GM10266 (cell line): ENCODE measurements around the gene TTYH3.

Source experiments
- DNase-seq: peaks from one replicate; pipeline ENCODE4 v3.0.0; 2012; ENCODE audit errors: extremely low spot score
- TF ChIP-seq, protein P1 (sequence below): IDR thresholded peaks from 2 replicates; pipeline ENCODE4 v1.5.1; 2012; ENCODE audit warnings: mild to moderate bottlenecking, low read depth; ENCODE audit not compliant: control insufficient read depth, insufficient read depth; ENCODE audit errors: missing control alignments

Gene TTYH3, protein sequence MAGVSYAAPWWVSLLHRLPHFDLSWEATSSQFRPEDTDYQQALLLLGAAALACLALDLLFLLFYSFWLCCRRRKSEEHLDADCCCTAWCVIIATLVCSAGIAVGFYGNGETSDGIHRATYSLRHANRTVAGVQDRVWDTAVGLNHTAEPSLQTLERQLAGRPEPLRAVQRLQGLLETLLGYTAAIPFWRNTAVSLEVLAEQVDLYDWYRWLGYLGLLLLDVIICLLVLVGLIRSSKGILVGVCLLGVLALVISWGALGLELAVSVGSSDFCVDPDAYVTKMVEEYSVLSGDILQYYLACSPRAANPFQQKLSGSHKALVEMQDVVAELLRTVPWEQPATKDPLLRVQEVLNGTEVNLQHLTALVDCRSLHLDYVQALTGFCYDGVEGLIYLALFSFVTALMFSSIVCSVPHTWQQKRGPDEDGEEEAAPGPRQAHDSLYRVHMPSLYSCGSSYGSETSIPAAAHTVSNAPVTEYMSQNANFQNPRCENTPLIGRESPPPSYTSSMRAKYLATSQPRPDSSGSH

GRCh38 chr7:2631946-2632732 lies at the start of gene TTYH3:
Gene TTYH3 (plus strand): TSS chr7:2631986. CDS start chr7:2632156, 170 bp downstream.
- DNase-seq, result no peak
- TF ChIP-seq, protein P1, sequence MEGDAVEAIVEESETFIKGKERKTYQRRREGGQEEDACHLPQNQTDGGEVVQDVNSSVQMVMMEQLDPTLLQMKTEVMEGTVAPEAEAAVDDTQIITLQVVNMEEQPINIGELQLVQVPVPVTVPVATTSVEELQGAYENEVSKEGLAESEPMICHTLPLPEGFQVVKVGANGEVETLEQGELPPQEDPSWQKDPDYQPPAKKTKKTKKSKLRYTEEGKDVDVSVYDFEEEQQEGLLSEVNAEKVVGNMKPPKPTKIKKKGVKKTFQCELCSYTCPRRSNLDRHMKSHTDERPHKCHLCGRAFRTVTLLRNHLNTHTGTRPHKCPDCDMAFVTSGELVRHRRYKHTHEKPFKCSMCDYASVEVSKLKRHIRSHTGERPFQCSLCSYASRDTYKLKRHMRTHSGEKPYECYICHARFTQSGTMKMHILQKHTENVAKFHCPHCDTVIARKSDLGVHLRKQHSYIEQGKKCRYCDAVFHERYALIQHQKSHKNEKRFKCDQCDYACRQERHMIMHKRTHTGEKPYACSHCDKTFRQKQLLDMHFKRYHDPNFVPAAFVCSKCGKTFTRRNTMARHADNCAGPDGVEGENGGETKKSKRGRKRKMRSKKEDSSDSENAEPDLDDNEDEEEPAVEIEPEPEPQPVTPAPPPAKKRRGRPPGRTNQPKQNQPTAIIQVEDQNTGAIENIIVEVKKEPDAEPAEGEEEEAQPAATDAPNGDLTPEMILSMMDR, result no peak

DNA sequence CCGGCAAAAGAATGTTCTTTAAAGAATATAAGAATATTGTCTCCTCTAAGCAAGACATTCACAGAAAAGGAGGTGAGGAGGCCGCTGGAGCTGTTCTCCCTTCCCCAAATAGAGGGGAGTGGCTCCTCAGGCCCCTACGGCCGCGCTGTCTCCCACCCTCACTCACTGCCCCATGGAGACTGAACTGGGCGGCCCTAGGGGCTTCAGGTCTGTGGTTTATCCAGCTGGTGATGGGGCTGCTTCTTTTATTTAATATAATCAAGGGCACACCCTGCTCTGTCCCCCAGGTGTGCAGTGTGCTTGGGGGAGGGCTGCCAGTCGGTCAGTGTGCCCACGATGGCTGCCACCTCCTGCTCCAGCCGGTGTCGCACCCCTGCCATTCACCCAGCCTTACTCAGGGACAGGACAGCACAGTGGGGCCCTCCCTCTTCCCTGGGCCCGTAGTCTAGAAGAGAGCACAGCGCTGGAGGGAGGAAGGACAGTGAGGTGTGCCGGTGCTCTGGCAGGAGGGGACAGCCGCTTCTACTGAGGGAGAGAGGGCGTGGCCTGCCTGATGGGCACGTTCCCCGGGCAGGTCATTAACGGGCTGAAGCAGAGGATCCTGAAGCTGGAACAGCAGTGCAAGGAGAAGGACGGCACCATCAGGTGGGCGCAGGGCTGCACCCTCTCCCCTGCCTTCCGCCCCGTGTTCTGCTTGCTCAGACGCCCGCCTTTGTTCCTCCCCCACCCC lies 49.6 kb upstream of the TTYH3 start:
- DNase-seq, result no peak
- TF ChIP-seq, protein P1, result no peak

DNA sequence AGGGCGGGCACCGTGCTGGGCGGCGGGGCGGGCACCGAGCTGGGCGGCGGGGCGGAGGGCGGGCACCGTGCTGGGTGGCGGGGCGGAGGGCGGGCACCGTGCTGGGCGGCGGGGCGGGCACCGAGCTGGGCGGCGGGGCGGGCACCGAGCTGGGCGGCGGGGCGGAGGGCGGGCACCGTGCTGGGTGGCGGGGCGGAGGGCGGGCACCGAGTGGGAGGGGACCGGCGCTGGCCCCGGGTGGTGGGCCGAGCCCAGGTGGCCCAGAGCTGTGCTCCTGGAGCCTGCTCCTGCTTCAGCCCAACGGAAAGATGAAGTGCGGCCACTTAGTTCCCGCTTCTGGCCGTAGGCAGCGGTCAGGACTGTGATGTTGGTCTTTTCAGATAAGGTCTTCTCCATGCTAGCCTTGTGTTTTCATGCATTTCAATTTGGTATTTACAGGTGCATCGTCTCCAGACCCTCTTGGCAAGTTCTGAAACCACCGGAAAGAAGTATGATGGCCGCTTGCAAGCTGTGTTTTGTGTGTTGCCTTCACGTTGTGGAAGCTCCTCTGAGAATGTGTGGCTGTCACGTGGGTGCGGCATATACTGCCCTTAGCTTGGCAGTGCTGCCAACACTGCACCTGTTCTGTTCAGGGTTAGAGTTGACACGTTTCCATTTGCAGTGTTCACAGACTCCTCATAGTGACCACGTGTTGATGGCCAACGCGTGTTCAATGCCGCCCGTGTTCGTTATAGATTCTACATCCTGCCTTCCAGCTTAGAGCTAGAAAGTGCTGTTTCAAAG lies 47.8 kb upstream of the TTYH3 start:
- TF ChIP-seq, protein P1, result no peak
- DNase-seq, result no peak

DNA sequence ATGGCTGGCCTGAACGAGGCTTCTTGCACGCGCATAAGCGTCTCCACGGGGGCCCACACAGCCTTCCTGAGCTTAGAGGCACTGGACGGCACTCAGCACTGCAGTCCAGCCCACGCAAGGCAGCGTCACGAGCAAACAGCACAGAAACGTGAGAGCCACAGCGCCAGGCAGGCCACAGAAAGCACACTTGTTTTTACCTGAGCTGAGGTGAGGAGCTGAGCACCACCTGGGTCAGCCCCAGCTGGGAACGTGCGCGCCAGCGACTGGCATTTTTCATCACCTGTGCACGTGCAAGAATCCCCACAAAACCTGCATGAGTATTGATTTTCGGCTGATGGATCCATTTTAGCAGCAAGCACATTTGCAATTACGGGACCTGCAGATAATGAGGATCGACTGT lies 46.3 kb upstream of the TTYH3 start:
- DNase-seq, result no peak
- TF ChIP-seq, protein P1, result no peak

- no peak for DNase-seq
- TF ChIP-seq, protein P1, result no peak
These were observed 45.3 kb upstream of the TTYH3 start for GRCh38 chr7:2586326-2587020.

- TF ChIP-seq, protein P1, result no peak
- DNase-seq, result no peak
These were observed 44.7 kb upstream of the TTYH3 start for GRCh38 chr7:2587134-2587533.
